Neural crest cell (in vitro differentiated cells): ENCODE measurements around the gene UMAD1. TPM values are rescaled to one million over a fixed set of nuclear protein-coding genes. Genes with fewer than 3 reads are reported as not detected.

ENCODE experiments used
- DNase-seq: peaks from one replicate; pipeline ENCODE4 v3.0.0; 2021; ENCODE audit warnings: low read depth, mixed read lengths, low spot score
- H3K27ac Mint-ChIP-seq: one replicate; pipeline ENCODE4 v1.8.0; 2021; ENCODE audit warnings: mild to moderate bottlenecking, mixed read lengths; ENCODE audit not compliant: unreplicated experiment
- H3K27me3 Mint-ChIP-seq: 2 replicates; pipeline ENCODE4 v1.8.0; 2021; ENCODE audit warnings: low read depth, mild to moderate bottlenecking, mixed read lengths
- H3K36me3 Mint-ChIP-seq: 2 replicates; pipeline ENCODE4 v1.8.0; 2021; ENCODE audit warnings: low read depth, mild to moderate bottlenecking, mixed read lengths
- H3K4me1 Mint-ChIP-seq: 2 replicates; pipeline ENCODE4 v1.8.0; 2021; ENCODE audit warnings: mixed read lengths
- H3K4me3 Mint-ChIP-seq: one replicate; pipeline ENCODE4 v1.8.0; 2021; ENCODE audit warnings: mild to moderate bottlenecking, mixed read lengths
- H3K9me3 Mint-ChIP-seq: 2 replicates; pipeline ENCODE4 v1.8.0; 2021; ENCODE audit warnings: mixed read lengths
- CTCF ChIP-seq: fragments of 200-600 bp; sonication (generic); conservative IDR thresholded peaks from 2 replicates; pipeline ENCODE4 v1.5.0; 2021; ENCODE audit warnings: antibody characterized with exemption, mild to moderate bottlenecking
- total RNA-seq: library from RNA; stranded (reverse); gene quantifications from 2 replicates; pipeline ENCODE4 v1.2.1, GENCODE V29; 2021

Gene UMAD1
- total RNA-seq, 1 donor from 2014 or later = 9.8 TPM

- no peak for DNase-seq
- Mint-ChIP-seq H3K36me3 (no peaks in the 10 kb centered on the region), H3K9me3 (no peaks in the 10 kb centered on the region), H3K27me3 (no peaks in the 10 kb centered on the region), H3K27ac (no peak overlapping the region), H3K4me3 (no peak overlapping the region), H3K4me1 (peaks cover 5% of the 10 kb centered on the region)
- no peak for TF ChIP-seq CTCF
Measured at GRCh38 chr7:7764520-7765396, 124.2 kb downstream of the UMAD1 start.

GRCh38 chr7:7765422-7765821 is 124.9 kb downstream of the UMAD1 start:
- Mint-ChIP-seq H3K27ac (no peak overlapping the region), H3K4me1 (peaks cover 5% of the 10 kb centered on the region), H3K36me3 (no peaks in the 10 kb centered on the region), H3K9me3 (no peaks in the 10 kb centered on the region), H3K27me3 (no peaks in the 10 kb centered on the region), H3K4me3 (no peak overlapping the region)
- TF ChIP-seq CTCF = no peak
- no peak for DNase-seq

GRCh38 chr7:7766671-7767070 is 126.1 kb downstream of the UMAD1 start:
- no peak for DNase-seq
- Mint-ChIP-seq H3K9me3 (no peaks in the 10 kb centered on the region), H3K27me3 (no peaks in the 10 kb centered on the region), H3K4me1 (peaks cover 5% of the 10 kb centered on the region), H3K27ac (no peak overlapping the region), H3K36me3 (no peaks in the 10 kb centered on the region), H3K4me3 (no peak overlapping the region)
- TF ChIP-seq CTCF = no peak

- peaks cover 11% of the 10 kb centered on the region for H3K4me1 Mint-ChIP-seq
- no peak overlapping the region for H3K27ac Mint-ChIP-seq
- TF ChIP-seq CTCF = no peak
- no peaks in the 10 kb centered on the region for H3K9me3 Mint-ChIP-seq
- no peak for DNase-seq
- H3K4me3 Mint-ChIP-seq = no peak overlapping the region
- H3K36me3 Mint-ChIP-seq = no peaks in the 10 kb centered on the region
- H3K27me3 Mint-ChIP-seq = no peaks in the 10 kb centered on the region
Measured at GRCh38 chr7:7768977-7769709, 128.6 kb downstream of the UMAD1 start.

- Mint-ChIP-seq H3K9me3 (no peaks in the 10 kb centered on the region), H3K27ac (no peak overlapping the region), H3K4me1 (peaks cover 11% of the 10 kb centered on the region), H3K27me3 (no peaks in the 10 kb centered on the region), H3K4me3 (no peak overlapping the region), H3K36me3 (no peaks in the 10 kb centered on the region)
- no peak for TF ChIP-seq CTCF
- DNase-seq = no peak
Measured at GRCh38 chr7:7769710-7770627, 129.4 kb downstream of the UMAD1 start.
